Astrocyte of the spinal cord (primary cell): ENCODE data around the gene MVP.
"Not testable (repeated sequence)": the region's sequence is repeated elsewhere in the genome, so short reads cannot be mapped to it uniquely, and the experiment has no call there.

Experiments
- DNase-seq: peaks from one replicate; pipeline ENCODE4 v3.0.0; 2011; ENCODE audit warnings: low read depth, low spot score
- H3K4me3 ChIP-seq: 2 replicates; pipeline ENCODE4 v1.5.1; 2011; ENCODE audit warnings: low read depth, mild to moderate bottlenecking, low read length, moderate library complexity
- in situ Hi-C: cut with HindIII; loops from 2 replicates; pipeline ENCODE4 v1.10.0; 2017; ENCODE audit warnings: low sequenced_read_pairs
- TF ChIP-seq, protein P1 (sequence below): IDR thresholded peaks from 2 replicates; pipeline ENCODE4 v1.5.1; 2012; ENCODE audit warnings: low read depth, mild to moderate bottlenecking, low read length, inconsistent platforms

Gene MVP

GRCh38 chr16:29784157-29784556 is 36.1 kb upstream of the MVP start:
- DNase-seq = no peak
- no peak overlapping the region for H3K4me3 ChIP-seq
- TF ChIP-seq, protein P1, sequence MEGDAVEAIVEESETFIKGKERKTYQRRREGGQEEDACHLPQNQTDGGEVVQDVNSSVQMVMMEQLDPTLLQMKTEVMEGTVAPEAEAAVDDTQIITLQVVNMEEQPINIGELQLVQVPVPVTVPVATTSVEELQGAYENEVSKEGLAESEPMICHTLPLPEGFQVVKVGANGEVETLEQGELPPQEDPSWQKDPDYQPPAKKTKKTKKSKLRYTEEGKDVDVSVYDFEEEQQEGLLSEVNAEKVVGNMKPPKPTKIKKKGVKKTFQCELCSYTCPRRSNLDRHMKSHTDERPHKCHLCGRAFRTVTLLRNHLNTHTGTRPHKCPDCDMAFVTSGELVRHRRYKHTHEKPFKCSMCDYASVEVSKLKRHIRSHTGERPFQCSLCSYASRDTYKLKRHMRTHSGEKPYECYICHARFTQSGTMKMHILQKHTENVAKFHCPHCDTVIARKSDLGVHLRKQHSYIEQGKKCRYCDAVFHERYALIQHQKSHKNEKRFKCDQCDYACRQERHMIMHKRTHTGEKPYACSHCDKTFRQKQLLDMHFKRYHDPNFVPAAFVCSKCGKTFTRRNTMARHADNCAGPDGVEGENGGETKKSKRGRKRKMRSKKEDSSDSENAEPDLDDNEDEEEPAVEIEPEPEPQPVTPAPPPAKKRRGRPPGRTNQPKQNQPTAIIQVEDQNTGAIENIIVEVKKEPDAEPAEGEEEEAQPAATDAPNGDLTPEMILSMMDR = no peak
- in situ Hi-C loops = no loop called here

DNA sequence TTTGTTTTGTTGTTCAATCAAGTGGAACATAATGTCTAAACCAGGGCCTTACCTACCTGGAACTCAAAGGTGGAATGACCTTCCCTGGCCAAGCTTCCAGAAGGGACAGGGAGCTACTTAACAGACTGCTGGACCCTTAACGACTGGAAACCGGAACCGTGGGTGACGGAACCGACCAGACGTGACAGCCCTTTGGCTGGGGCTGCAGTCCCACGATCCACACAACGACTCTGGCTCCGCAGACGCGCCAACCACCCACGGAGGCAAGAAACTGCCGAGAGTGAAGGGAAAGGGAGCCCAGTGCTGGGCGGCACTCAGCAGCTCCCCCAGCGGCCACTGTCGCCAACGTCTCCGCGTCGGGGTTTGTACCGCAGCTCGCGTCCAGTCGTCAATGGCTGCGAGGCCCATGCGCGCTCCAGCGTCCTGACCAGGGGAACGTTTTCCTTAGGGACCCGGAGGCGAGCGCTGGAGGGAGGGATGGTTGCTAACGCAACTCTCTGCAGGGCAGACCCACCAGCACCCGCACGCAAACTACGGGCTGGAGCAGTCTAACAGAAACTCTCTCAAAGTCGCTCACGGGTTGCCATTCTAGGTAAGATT is 35.3 kb upstream of the MVP start:
- TF ChIP-seq, protein P1 = peak; percentile 94
- in situ Hi-C loops = no loop called here
- H3K4me3 ChIP-seq = peak overlapping the region; percentile 31
- DNase-seq = peak; percentile 54

- H3K4me3 ChIP-seq, in situ Hi-C loops, DNase-seq: not testable (repeated sequence)
Measured at GRCh38 chr16:29787155-29787554, 33.1 kb upstream of the MVP start.

- TF ChIP-seq, protein P1 = no peak
- in situ Hi-C loops = no loop called here
- DNase-seq = no peak
- H3K4me3 ChIP-seq = peak overlapping the region; percentile 89
Measured at GRCh38 chr16:29789775-29790182, 30.5 kb upstream of the MVP start.

DNA sequence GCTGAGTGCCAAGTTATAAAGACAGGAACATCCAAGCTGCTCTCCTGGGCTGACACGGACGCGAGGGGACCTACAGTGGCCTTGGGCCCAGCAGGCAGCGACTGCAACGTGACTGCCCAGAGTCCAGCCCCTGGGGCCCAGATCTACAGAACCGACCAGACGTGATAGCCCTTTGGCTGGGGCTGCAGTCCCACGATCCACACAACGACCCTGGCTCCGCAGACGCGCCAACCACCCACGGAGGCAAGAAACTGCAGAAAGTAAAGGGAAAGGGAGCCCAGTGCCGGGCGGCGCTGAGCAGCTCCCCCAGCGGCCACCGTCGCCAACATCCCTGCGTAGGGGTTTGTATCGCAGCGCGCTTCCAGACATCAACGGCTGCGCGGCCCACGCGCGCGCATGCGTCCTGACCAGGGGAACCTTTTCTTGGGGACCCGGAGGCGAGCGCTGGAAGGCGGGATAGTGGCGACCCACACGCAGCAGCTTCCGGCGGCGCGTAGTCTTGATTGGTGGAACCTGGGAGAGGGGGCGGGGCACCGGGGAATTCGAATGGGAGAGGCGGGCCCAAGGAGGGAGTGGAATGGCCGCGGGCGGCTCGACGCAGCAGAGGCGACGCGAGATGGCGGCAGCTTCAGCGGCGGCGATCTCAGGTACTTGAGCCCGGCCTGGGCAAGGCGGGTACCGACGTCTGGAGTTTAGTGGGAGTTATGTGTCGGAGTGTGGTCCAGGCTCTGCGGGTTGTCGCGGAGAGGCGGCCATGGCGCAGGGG is 29.9 kb upstream of the MVP start, which contains the start of gene KIF22:
TSS of gene KIF22 (plus strand) at position 569 of the 766 bp plus-strand sequence. CDS start at position 578, 9 bp downstream.
- H3K4me3 ChIP-seq = peak within 1 kb of the TSS; percentile 89
- peak; percentile 99 for DNase-seq
- in situ Hi-C loops = no loop called here
- TF ChIP-seq, protein P1 = peak; percentile 81

DNA sequence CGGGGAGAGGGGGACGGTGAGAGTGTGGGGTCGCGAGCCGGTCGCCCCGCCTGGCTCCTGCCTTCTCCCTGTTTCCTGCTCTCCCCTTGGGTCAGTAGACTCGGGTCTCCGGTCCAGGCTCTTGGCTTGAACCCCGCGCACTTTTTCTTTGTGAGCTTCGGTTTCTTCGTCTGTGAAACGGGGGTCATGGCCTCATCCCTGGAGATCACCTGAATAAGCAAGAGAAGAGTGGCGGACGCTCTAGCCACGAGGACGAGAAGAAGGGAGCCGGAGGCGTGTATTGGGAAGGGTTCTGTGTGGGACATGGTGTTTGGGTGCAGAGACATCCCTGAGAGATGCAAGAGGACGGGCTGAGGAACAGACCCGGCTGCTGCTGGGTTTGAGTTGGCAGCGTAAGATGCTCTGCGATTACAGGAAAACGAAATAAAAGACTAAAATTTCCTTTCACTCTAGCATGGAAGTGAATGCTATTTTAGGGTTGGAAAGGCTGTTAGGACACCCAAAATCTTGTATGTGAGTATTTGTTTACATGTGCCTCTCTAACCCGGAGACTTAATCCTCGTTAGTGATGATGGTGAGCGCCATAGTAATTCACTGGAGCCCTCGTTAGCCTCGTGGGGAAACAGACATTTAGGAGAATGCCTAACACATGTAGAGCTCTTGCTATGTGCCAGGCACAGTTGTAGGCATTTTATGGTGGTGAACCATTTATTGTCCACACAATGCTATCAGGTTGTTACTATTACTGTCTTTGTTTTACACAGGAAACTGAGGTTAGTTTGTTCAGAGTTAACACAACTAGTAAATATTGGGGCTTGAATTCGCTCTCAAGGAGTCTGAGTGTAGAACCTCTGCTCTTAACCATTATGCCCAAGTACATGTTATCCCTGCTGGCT is 29.1 kb upstream of the MVP start:
- H3K4me3 ChIP-seq = peak overlapping the region; percentile 89
- in situ Hi-C loops = no loop called here
- DNase-seq = no peak
- TF ChIP-seq, protein P1 = no peak
